Measurements from ENCODE around the gene RIBC2.
"Not testable (repeated sequence)": the region's sequence is repeated elsewhere in the genome, so short reads cannot be mapped to it uniquely, and the experiment has no call there.

Gene RIBC2

DNA sequence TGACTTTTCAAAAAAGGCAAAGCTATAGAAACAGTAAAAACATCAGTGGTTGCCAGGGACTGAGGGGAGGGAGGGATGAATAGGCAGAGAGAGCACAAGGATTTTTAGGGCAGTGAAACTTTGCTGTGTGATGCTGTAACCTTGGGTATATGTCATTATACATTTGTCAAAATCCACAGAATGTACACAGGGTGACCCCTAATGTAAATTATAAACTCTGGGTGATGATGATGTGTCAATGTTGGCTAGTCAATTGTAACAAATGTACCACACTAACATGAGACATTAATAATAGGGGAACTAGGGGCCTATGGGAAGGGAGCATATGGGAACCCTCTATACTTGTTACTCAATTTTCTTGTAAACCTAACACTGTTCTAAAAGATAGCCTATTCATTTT, 24.8 kb downstream of the RIBC2 start:
- no peak overlapping the region for H3K4me3 ChIP-seq (ENCODE audit: control insufficient read depth, low read depth, low read length)
- DNase-seq (ENCODE audit: low read depth) = no peak
- TF ChIP-seq, protein P1, sequence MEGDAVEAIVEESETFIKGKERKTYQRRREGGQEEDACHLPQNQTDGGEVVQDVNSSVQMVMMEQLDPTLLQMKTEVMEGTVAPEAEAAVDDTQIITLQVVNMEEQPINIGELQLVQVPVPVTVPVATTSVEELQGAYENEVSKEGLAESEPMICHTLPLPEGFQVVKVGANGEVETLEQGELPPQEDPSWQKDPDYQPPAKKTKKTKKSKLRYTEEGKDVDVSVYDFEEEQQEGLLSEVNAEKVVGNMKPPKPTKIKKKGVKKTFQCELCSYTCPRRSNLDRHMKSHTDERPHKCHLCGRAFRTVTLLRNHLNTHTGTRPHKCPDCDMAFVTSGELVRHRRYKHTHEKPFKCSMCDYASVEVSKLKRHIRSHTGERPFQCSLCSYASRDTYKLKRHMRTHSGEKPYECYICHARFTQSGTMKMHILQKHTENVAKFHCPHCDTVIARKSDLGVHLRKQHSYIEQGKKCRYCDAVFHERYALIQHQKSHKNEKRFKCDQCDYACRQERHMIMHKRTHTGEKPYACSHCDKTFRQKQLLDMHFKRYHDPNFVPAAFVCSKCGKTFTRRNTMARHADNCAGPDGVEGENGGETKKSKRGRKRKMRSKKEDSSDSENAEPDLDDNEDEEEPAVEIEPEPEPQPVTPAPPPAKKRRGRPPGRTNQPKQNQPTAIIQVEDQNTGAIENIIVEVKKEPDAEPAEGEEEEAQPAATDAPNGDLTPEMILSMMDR (IDR thresholded peaks at IDR 0.05; ENCODE audit: control insufficient read depth, insufficient read depth, low read depth, low read length, missing control alignments) = no peak

GRCh38 chr22:45440688-45441087, 27.2 kb downstream of the RIBC2 start:
- DNase-seq (ENCODE audit: low read depth); H3K4me3 ChIP-seq (ENCODE audit: control insufficient read depth, low read depth, low read length): not testable (repeated sequence)

GRCh38 chr22:45441138-45441537, 27.6 kb downstream of the RIBC2 start:
- TF ChIP-seq, protein P1 (IDR thresholded peaks at IDR 0.05; ENCODE audit: control insufficient read depth, insufficient read depth, low read depth, low read length, missing control alignments) = peak; percentile 88
- H3K4me3 ChIP-seq (ENCODE audit: control insufficient read depth, low read depth, low read length) = no peak overlapping the region
- DNase-seq (ENCODE audit: low read depth) = no peak

GRCh38 chr22:45442116-45442515, 28.6 kb downstream of the RIBC2 start:
- TF ChIP-seq, protein P1 (IDR thresholded peaks at IDR 0.05; ENCODE audit: control insufficient read depth, insufficient read depth, low read depth, low read length, missing control alignments) = no peak
- H3K4me3 ChIP-seq (ENCODE audit: control insufficient read depth, low read depth, low read length) = no peak overlapping the region
- DNase-seq (ENCODE audit: low read depth) = no peak

- TF ChIP-seq, protein P1 (IDR thresholded peaks at IDR 0.05; ENCODE audit: control insufficient read depth, insufficient read depth, low read depth, low read length, missing control alignments) = no peak
- DNase-seq (ENCODE audit: low read depth) = no peak
- H3K4me3 ChIP-seq (ENCODE audit: control insufficient read depth, low read depth, low read length) = no peak overlapping the region
Measured at GRCh38 chr22:45444168-45444567, 30.7 kb downstream of the RIBC2 start.

- no peak for DNase-seq (ENCODE audit: low read depth)
- TF ChIP-seq, protein P1 (IDR thresholded peaks at IDR 0.05; ENCODE audit: control insufficient read depth, insufficient read depth, low read depth, low read length, missing control alignments) = no peak
Measured at GRCh38 chr22:45445031-45445710, 31.7 kb downstream of the RIBC2 start.

GRCh38 chr22:45446216-45446615, 32.7 kb downstream of the RIBC2 start:
- TF ChIP-seq, protein P1 (IDR thresholded peaks at IDR 0.05; ENCODE audit: control insufficient read depth, insufficient read depth, low read depth, low read length, missing control alignments) = no peak
- H3K4me3 ChIP-seq (ENCODE audit: control insufficient read depth, low read depth, low read length) = no peak overlapping the region
- no peak for DNase-seq (ENCODE audit: low read depth)

More at GRCh38 chr22:45445031-45445710, 31.7 kb downstream of the RIBC2 start:
- no peak overlapping the region for H3K4me3 ChIP-seq (ENCODE audit: control insufficient read depth, low read depth, low read length)

GRCh38 chr22:45447596-45447995, 34.1 kb downstream of the RIBC2 start:
- DNase-seq (ENCODE audit: low read depth); H3K4me3 ChIP-seq (ENCODE audit: control insufficient read depth, low read depth, low read length): not testable (repeated sequence)

All from AG09309 (cell line).